Panc1 (cell line): ENCODE data around the gene USP48. TPM values are rescaled to one million over a fixed set of nuclear protein-coding genes. Genes with fewer than 3 reads are reported as not detected.

Experiments used
- ATAC-seq: fragments of 200-7000 bp; cut with Tn5 transposase; 2 replicates; pipeline ENCODE4 v1.9.1; 2020; ENCODE audit warnings: mild to moderate bottlenecking, moderate library complexity
- BruUV-seq: library from RNA; stranded (reverse); fragments of 400-500 nt; replicated peaks from 2 replicates; lab custom pipeline; 2021; lab: Mats Ljungman, UMichigan
- CTCF ChIA-PET: fragments of 300-600 bp; sonication (Branson Sonifier 250); formaldehyde crosslinking; loops from one replicate; lab custom pipeline; 2022; ENCODE audit warnings: antibody characterized with exemption; lab: Charles Lee
- POLR2A ChIA-PET: fragments of 300-600 bp; sonication (Branson Sonifier 250); formaldehyde crosslinking; loops from one replicate; lab custom pipeline; 2022; ENCODE audit warnings: antibody characterized with exemption; lab: Charles Lee
- DNase-seq: peaks from one replicate; pipeline ENCODE4 v3.0.0-alpha.2; 2010; ENCODE audit warnings: low read depth, low spot score
- H3K27ac ChIP-seq: 2 replicates; pipeline ENCODE4 v1.5.1; 2011; ENCODE audit warnings: mild to moderate bottlenecking, low read length, inconsistent platforms
- H3K27me3 ChIP-seq: fragments of 200-500 bp; sonication (Bioruptor generic); 2 replicates; pipeline ENCODE4 v1.6.0; 2014; ENCODE audit warnings: low read length, inconsistent platforms; ENCODE audit not compliant: control insufficient read depth, insufficient read depth
- H3K36me3 ChIP-seq: fragments of 200-500 bp; sonication (Bioruptor generic); 2 replicates; pipeline ENCODE4 v1.5.1; 2014; ENCODE audit warnings: inconsistent platforms, mild to moderate bottlenecking, low read length, moderate library complexity; ENCODE audit not compliant: control insufficient read depth, insufficient read depth
- H3K4me1 ChIP-seq: 2 replicates; pipeline ENCODE4 v1.5.1; 2011; ENCODE audit warnings: inconsistent platforms, mild to moderate bottlenecking, low read length, moderate library complexity; ENCODE audit not compliant: control insufficient read depth, insufficient read depth
- H3K4me3 ChIP-seq, 2 experiments: 2 replicates each; pipeline ENCODE4 v1.5.1; 2011 to 2012; ENCODE audit warnings: low read depth in 2 of 2, low read length in 2 of 2, mild to moderate bottlenecking in 2 of 2, inconsistent platforms in 1 of 2, moderate library complexity in 1 of 2
- H3K9me3 ChIP-seq: fragments of 200-500 bp; sonication (Bioruptor generic); 2 replicates; pipeline ENCODE4 v1.5.1; 2014; ENCODE audit warnings: low read depth, mild to moderate bottlenecking, inconsistent platforms, low read length, moderate library complexity; ENCODE audit not compliant: control insufficient read depth, insufficient read depth
- CTCF ChIP-seq: fragments of 450-650 bp; IDR thresholded peaks from 2 replicates; pipeline ENCODE4 v1.5.1; 2017; ENCODE audit warnings: mild to moderate bottlenecking
- POLR2AphosphoS5 ChIP-seq: IDR thresholded peaks from 2 replicates; pipeline ENCODE4 v1.6.1; 2012; ENCODE audit warnings: mild to moderate bottlenecking, low read depth, low read length, moderate library complexity
- REST ChIP-seq, 2 experiments: IDR thresholded peaks; 2 replicates each; pipeline ENCODE4 v1.6.1; 2011 to 2012; ENCODE audit warnings: low read depth in 2 of 2, control low read depth in 1 of 2, low read length in 1 of 2, mild to moderate bottlenecking in 1 of 2, moderate library complexity in 1 of 2; ENCODE audit not compliant: insufficient read depth in 1 of 2
- SIN3A ChIP-seq: IDR thresholded peaks from 2 replicates; pipeline ENCODE4 v1.6.1; 2012; ENCODE audit warnings: low read depth, mild to moderate bottlenecking, low read length, moderate library complexity, borderline replicate concordance; ENCODE audit not compliant: insufficient read depth
- TCF7L2 ChIP-seq: IDR thresholded peaks from 2 replicates; pipeline ENCODE4 v1.6.1; 2011; ENCODE audit warnings: mild to moderate bottlenecking, low read depth, low read length, inconsistent platforms
- in situ Hi-C: cut with HindIII; loops from 2 replicates; pipeline ENCODE4 v1.10.0; 2016; ENCODE audit warnings: low sequenced_read_pairs, low pct_unique_long_range_greater_than_20kb
- intact Hi-C: fragments of 100-400 bp; cut with micrococcal nuclease; formaldehyde crosslinking; loops from one replicate; pipeline ENCODE4 v1.10.0; 2022; ENCODE audit not compliant: unreplicated experiment
- total RNA-seq: library from RNA; stranded (reverse); gene quantifications from one replicate; pipeline ENCODE4 v1.2.1, GENCODE V29; 2021; ENCODE audit not compliant: unreplicated experiment

Gene USP48
- total RNA-seq, 1 experiment from 2014 or later = 71.6 TPM

DNA sequence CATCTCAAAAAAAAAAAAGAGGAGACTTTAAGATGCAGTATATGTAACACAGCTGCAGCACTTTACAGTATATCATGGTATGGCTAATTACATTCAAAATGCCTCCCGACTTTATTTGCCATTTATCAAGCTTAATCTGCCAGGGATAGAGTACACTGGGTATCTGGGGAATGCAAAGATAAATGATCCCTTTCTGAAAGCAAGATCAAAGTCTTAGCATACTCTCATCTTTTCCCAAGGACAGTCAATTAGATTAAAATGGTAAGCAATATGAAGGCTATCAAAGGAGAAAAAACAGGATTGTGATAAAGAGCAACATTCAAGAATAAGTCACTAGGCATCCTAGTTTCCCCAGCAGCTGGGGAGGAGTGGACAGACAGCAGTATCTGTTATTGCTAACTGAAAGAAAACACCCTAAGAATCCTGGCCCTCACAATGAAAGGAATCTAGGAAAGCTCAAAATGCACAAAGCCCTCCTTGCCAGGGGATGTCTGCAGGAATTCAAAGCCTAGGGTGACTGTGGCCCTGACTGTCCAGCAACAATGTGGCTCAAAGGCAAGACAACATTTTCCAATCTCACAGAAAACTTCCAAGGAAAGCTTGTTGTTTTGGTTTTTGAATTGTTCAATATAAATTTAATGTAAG lies 57.1 kb downstream of the USP48 start:
- no TSS peak for BruUV-seq
- H3K27me3 ChIP-seq = no peaks in the 10 kb centered on the region
- ATAC-seq (no peak), DNase-seq (no peak)
- ChIA-PET POLR2A (no interaction called here), CTCF (no interaction called here)
- H3K4me3 ChIP-seq = no peak overlapping the region
- H3K36me3 ChIP-seq = peaks cover 11% of the 10 kb centered on the region
- intact Hi-C loops = no loop called here
- TF ChIP-seq SIN3A (no peak), TCF7L2 (no peak), POLR2AphosphoS5 (no peak), CTCF (no peak), REST (IDR thresholded peaks at IDR 0.05; ENCODE audit: insufficient read depth in 1 of 2, low read depth in 2 of 2, low read length in 1 of 2) (no peak)
- in situ Hi-C loops = no loop called here
- no peak overlapping the region for H3K27ac ChIP-seq
- no peaks in the 10 kb centered on the region for H3K9me3 ChIP-seq
- H3K4me1 ChIP-seq = no peaks in the 10 kb centered on the region

GRCh38 chr1:21724570-21724969 lies 58.4 kb downstream of the USP48 start:
- no peak for DNase-seq
- Histone ChIP-seq H3K9me3 (no peaks in the 10 kb centered on the region), H3K36me3 (peaks cover 11% of the 10 kb centered on the region), H3K27me3 (no peaks in the 10 kb centered on the region), H3K4me1 (no peaks in the 10 kb centered on the region), H3K27ac (no peak overlapping the region), H3K4me3 (no peak overlapping the region)
- TF ChIP-seq REST (IDR thresholded peaks at IDR 0.05; ENCODE audit: insufficient read depth in 1 of 2, low read depth in 2 of 2, low read length in 1 of 2) = no peak
- TF ChIP-seq SIN3A = no peak
- no peak for TF ChIP-seq POLR2AphosphoS5
- TF ChIP-seq CTCF = no peak
- no peak for TF ChIP-seq TCF7L2
- BruUV-seq = no TSS peak
- in situ Hi-C loops = no loop called here
- ChIA-PET POLR2A (no interaction called here), CTCF (no interaction called here)
- intact Hi-C loops = no loop called here
- ATAC-seq = no peak
